A673 (cell line): Measurements from ENCODE around the gene CAMK4.

Source experiments
- CTCF ChIP-seq: fragments of 300-800, 200-600 bp; sonication (generic); conservative IDR thresholded peaks from 2 replicates; pipeline ENCODE4 v1.5.1; 2017; ENCODE audit warnings: low read depth, mild to moderate bottlenecking, antibody characterized with exemption, low read length, moderate library complexity, mixed read lengths
- EZH2 ChIP-seq: fragments of 200-600 bp; sonication (generic); IDR thresholded peaks from 2 replicates; pipeline ENCODE4 v1.6.1; 2017; ENCODE audit warnings: borderline replicate concordance, low read depth, mild to moderate bottlenecking, mixed read lengths, antibody characterized with exemption, low read length; ENCODE audit not compliant: poor library complexity, severe bottlenecking

GRCh38 chr5:111505096-111505495 is 280.9 kb downstream of the CAMK4 start:
- TF ChIP-seq CTCF, result no peak
- TF ChIP-seq EZH2, result no peak
